GM12878 (cell line): Measurements from ENCODE around the gene SMO. TPM values are rescaled to one million over a fixed set of nuclear protein-coding genes. Genes with fewer than 3 reads are reported as not detected.

ENCODE experiments used
- ATAC-seq: fragments of 200-7000 bp; cut with Tn5 transposase; 3 replicates; pipeline ENCODE4 v1.9.1; 2020; ENCODE audit warnings: mild to moderate bottlenecking, moderate library complexity
- BruUV-seq: library from RNA; stranded (reverse); fragments of 400-500 nt; replicated peaks from 2 replicates; lab custom pipeline; 2021; lab: Mats Ljungman, UMichigan
- CTCF ChIA-PET: fragments of 300-600 bp; sonication (Branson Sonifier 250); formaldehyde crosslinking; extraction: SDS; loops from one replicate; lab custom pipeline; 2021; ENCODE audit warnings: inconsistent platforms; lab: Yijun Ruan, JAX
- POLR2A ChIA-PET: fragments of 350-600 bp; formaldehyde crosslinking; extraction: SDS; loops from one replicate; lab custom pipeline; 2021; ENCODE audit warnings: inconsistent platforms; lab: Charles Lee
- RAD21 ChIA-PET: fragments of 300-600 bp; sonication (Branson Sonifier 250); formaldehyde crosslinking; loops from one replicate; lab custom pipeline; 2023; ENCODE audit warnings: antibody characterized with exemption; ENCODE audit not compliant: unreplicated experiment; lab: Charles Lee
- SMC1A ChIA-PET: fragments of 300-600 bp; sonication (Branson Sonifier 250); formaldehyde crosslinking; loops from one replicate; lab custom pipeline; 2023; ENCODE audit not compliant: unreplicated experiment, uncharacterized antibody; lab: Charles Lee
- DNase-seq: peaks from one replicate; pipeline ENCODE4 v3.0.0-alpha.2; 2011; ENCODE audit warnings: low read depth, low spot score
- FAIRE-seq: peaks from 3 replicates; lab custom pipeline; 2011; peaks lifted over from hg19 to GRCh38; lab: Jason Lieb, UNC
- H2AFZ ChIP-seq: 2 replicates; pipeline ENCODE4 v1.6.0; 2011; ENCODE audit warnings: low read depth, low read length, control low read depth; ENCODE audit not compliant: control insufficient read depth
- H3K27ac ChIP-seq: 2 replicates; pipeline ENCODE4 v1.5.1; 2011; ENCODE audit warnings: control low read depth; ENCODE audit not compliant: control insufficient read depth, insufficient read depth
- H3K27me3 ChIP-seq, 2 experiments: replicated peaks in 1 of 2; 2 replicates each; pipeline versions ENCODE4 v1.6.0 to v1.6.1; 2011; ENCODE audit warnings: low read length in 1 of 2; ENCODE audit not compliant: control insufficient read depth in 2 of 2, insufficient read depth in 2 of 2
- H3K36me3 ChIP-seq, 2 experiments: 2 replicates each; pipeline ENCODE4 v1.5.1; 2011; ENCODE audit warnings: low read length in 1 of 2; ENCODE audit not compliant: control insufficient read depth in 2 of 2, insufficient read depth in 2 of 2
- H3K4me1 ChIP-seq: 2 replicates; pipeline ENCODE4 v1.6.1; 2011; ENCODE audit warnings: mild to moderate bottlenecking, low read length, moderate library complexity, mixed read lengths; ENCODE audit not compliant: control insufficient read depth, insufficient read depth
- H3K4me2 ChIP-seq: 2 replicates; pipeline ENCODE4 v1.6.0; 2011; ENCODE audit warnings: control low read depth; ENCODE audit not compliant: control insufficient read depth, insufficient read depth
- H3K4me3 ChIP-seq: fragments of 200-600 bp; sonication (generic); 2 replicates; pipeline ENCODE4 v1.5.1; 2016
- H3K79me2 ChIP-seq: 2 replicates; pipeline ENCODE4 v1.6.0; 2011; ENCODE audit warnings: low read length; ENCODE audit not compliant: control insufficient read depth, insufficient read depth
- H3K9ac ChIP-seq: 2 replicates; pipeline ENCODE4 v1.8.0; 2011; ENCODE audit warnings: low read length, control low read depth, mixed read lengths; ENCODE audit not compliant: control insufficient read depth, insufficient read depth
- H3K9me3 ChIP-seq: replicated peaks from 3 replicates; pipeline ENCODE4 v1.5.1; 2011; ENCODE audit warnings: mild to moderate bottlenecking, low read length; ENCODE audit not compliant: control insufficient read depth, insufficient read depth
- H4K20me1 ChIP-seq: 2 replicates; pipeline ENCODE4 v1.6.0; 2011; ENCODE audit not compliant: control insufficient read depth, insufficient read depth
- CTCF ChIP-seq, 3 experiments: IDR thresholded peaks in 2 of 3; conservative IDR thresholded peaks in 1 of 3; 2 replicates each; pipeline ENCODE4 v1.5.1; 2011; ENCODE audit warnings: low read depth in 3 of 3, low read length in 3 of 3, mild to moderate bottlenecking in 3 of 3, control low read depth in 2 of 3, moderate library complexity in 2 of 3, inconsistent platforms in 1 of 3, mixed read lengths in 1 of 3; ENCODE audit not compliant: control insufficient read depth in 2 of 3, insufficient read depth in 1 of 3; ENCODE audit errors: extremely low read depth in 1 of 3
- IKZF1 ChIP-seq: fragments of 450-650 bp; conservative IDR thresholded peaks from 2 replicates; pipeline ENCODE4 v1.6.1; 2017; ENCODE audit warnings: antibody characterized with exemption, mild to moderate bottlenecking
- IRF4 ChIP-seq: IDR thresholded peaks from 2 replicates; pipeline ENCODE4 v1.6.1; 2011; ENCODE audit warnings: low read depth, low read length
- KAT2A ChIP-seq: conservative IDR thresholded peaks from 2 replicates; pipeline ENCODE4 v1.6.1; 2011; ENCODE audit warnings: low read depth, low read length; ENCODE audit not compliant: control insufficient read depth
- NBN ChIP-seq: fragments of 450-650 bp; IDR thresholded peaks from 2 replicates; pipeline ENCODE4 v1.6.1; 2016
- NR2C1 ChIP-seq: fragments of 450-650 bp; IDR thresholded peaks from 2 replicates; pipeline ENCODE4 v1.6.1; 2017; ENCODE audit warnings: antibody characterized with exemption, mild to moderate bottlenecking, moderate library complexity
- RAD21 ChIP-seq: IDR thresholded peaks from 2 replicates; pipeline ENCODE4 v1.6.1; 2011; ENCODE audit warnings: mild to moderate bottlenecking, low read depth, low read length, moderate library complexity; ENCODE audit not compliant: insufficient read depth
- RB1 ChIP-seq: fragments of 450-650 bp; formaldehyde crosslinking; IDR thresholded peaks from 2 replicates; pipeline ENCODE4 v1.6.1; 2017; ENCODE audit warnings: mild to moderate bottlenecking, borderline replicate concordance
- RELA ChIP-seq: fragments of 450-650 bp; IDR thresholded peaks from 2 replicates; pipeline ENCODE4 v1.8.0; 2014; ENCODE audit warnings: borderline replicate concordance; ENCODE audit not compliant: partially characterized antibody
- REST ChIP-seq: IDR thresholded peaks from 2 replicates; pipeline ENCODE4 v1.6.1; 2012; ENCODE audit warnings: mild to moderate bottlenecking, low read depth, low read length
- SMARCA5 ChIP-seq: fragments of 450-650 bp; IDR thresholded peaks from 2 replicates; pipeline ENCODE4 v1.6.1; 2017; ENCODE audit warnings: mild to moderate bottlenecking
- SMC3 ChIP-seq: IDR thresholded peaks from 2 replicates; pipeline ENCODE4 v1.6.1; 2011; ENCODE audit warnings: low read length, improper control_type of control experiment, borderline replicate concordance
- STAT3 ChIP-seq: IDR thresholded peaks from 2 replicates; pipeline ENCODE4 v1.6.1; 2011; ENCODE audit warnings: low read depth, low read length, improper control_type of control experiment
- TBL1XR1 ChIP-seq: IDR thresholded peaks from 2 replicates; pipeline ENCODE4 v1.6.1; 2012; ENCODE audit warnings: low read depth, low read length, improper control_type of control experiment
- TCF12 ChIP-seq: IDR thresholded peaks from 2 replicates; pipeline ENCODE4 v1.6.1; 2011; ENCODE audit warnings: low read depth, mild to moderate bottlenecking, low read length
- YY1 ChIP-seq: IDR thresholded peaks from 2 replicates; pipeline ENCODE4 v1.6.1; 2011; ENCODE audit warnings: low read depth, mild to moderate bottlenecking, low read length
- whole genome bisulfite sequencing: methylation state at CpG from one replicate; pipeline ENCODE4 v1.1.6; 2016; ENCODE audit warnings: low lambda C conversion rate; ENCODE audit not compliant: insufficient replicate concordance, insufficient coverage; ENCODE audit errors: missing lambda C conversion rate; 5-methylcytosine and 5-hydroxymethylcytosine counted together
- in situ Hi-C: fragments of 300-500 bp; cut with MboI; formaldehyde crosslinking; loops from 9 replicates; pipeline ENCODE4 v1.14.3; 2018; ENCODE audit warnings: mixed read lengths
- intact Hi-C: fragments of 100-400 bp; cut with micrococcal nuclease; formaldehyde crosslinking; loops from one replicate; pipeline ENCODE4 v1.14.2; 2022; ENCODE audit not compliant: unreplicated experiment
- polyA plus RNA-seq, 11 experiments: library from polyadenylated mRNA; depleted of rRNA in 4 of 11; unstranded in 6 of 11; stranded (reverse) in 5 of 11; fragments of >200 nt; fragmentation: Nextera tagmentation in 4 of 11; fragmentation: Illumina TruSeq in 1 of 11; extraction: Ambion mirVana in 4 of 11; extraction: Trizol in 1 of 11; gene quantifications; 1 replicate in 1 of 11; 2 replicates in 10 of 11; pipeline versions ENCODE4 v1.2.1 to v1.2.3, GENCODE V29; 2011 to 2016; ENCODE audit warnings: inconsistent platforms in 2 of 11, missing spikeins in 2 of 11, low read depth in 1 of 11
- total RNA-seq, 4 experiments: library from RNA; depleted of rRNA in 3 of 4; stranded (reverse); fragments of >200 nt in 3 of 4; fragmentation: Illumina TruSeq in 1 of 4; extraction: Trizol in 1 of 4; gene quantifications; 2 replicates each; pipeline versions ENCODE4 v1.2.1 to v1.2.3, GENCODE V29; 2013 to 2021

The SMO gene
- total and polyA plus RNA-seq, 10 of the 15 experiments (the other 5 are each of a cell fraction or from before 2014, with no cell fraction given): 0.40 to 11.2 (median 2.6) TPM

GRCh38 chr7:129218514-129219062 is 30.2 kb downstream of the SMO start:
- Histone ChIP-seq H3K36me3 (no peaks in the 10 kb centered on the region), H2AFZ (no peak overlapping the region)

More at GRCh38 chr7:129218514-129219062, 30.2 kb downstream of the SMO start:
- H3K9me3 ChIP-seq: no peaks in the 10 kb centered on the region
- no peak for DNase-seq
- H3K27me3 ChIP-seq: no peaks in the 10 kb centered on the region
- H3K79me2 ChIP-seq: no peaks in the 10 kb centered on the region
- BruUV-seq: no TSS peak
- SMC1A ChIA-PET: interaction anchor here (0.5 to 7.1 kb wide), 29 partner anchors 9 to 606 kb away, joined by 3 to 109 read pairs (median 4); no protein-coding TSS in a partner anchor
- H3K9ac ChIP-seq: no peak overlapping the region
- POLR2A ChIA-PET: no interaction called here
- in situ Hi-C loops: no loop called here
- 11% methylated on average over 9 of the region's 9 CpGs for WGBS
- TF ChIP-seq IRF4 (peak; percentile 55; the same call in 1 of the 2 replicates), NR2C1 (no peak), SMARCA5 (peak; percentile 61; the same call in 1 of the 2 replicates), RB1 (0 out of 2 replicates have a peak, but pooled peaks have one; percentile 55), SMC3 (peak; percentile 94), TCF12 (0 out of 2 replicates have a peak, but pooled peaks have one; percentile 42), KAT2A (no peak), RELA (peak; percentile 54), CTCF (IDR thresholded peaks at IDR 0.05 in 2 of 3, conservative IDR thresholded peaks at IDR 0.05 in 1 of 3; ENCODE audit: control insufficient read depth in 2 of 3, extremely low read depth in 1 of 3, insufficient read depth in 1 of 3, low read depth in 3 of 3, low read length in 3 of 3) (peak; percentile 84 to 93 (median 84)), STAT3 (no peak), REST (peak; percentile 75), RAD21 (peak; percentile 94), YY1 (peak; percentile 77), NBN (no peak), IKZF1 (0 out of 2 replicates have a peak, but pooled peaks have one; percentile 39), TBL1XR1 (no peak)
- CTCF ChIA-PET: interaction anchor here (0.5 to 9.7 kb wide), 69 partner anchors 7 to 875 kb away, joined by 3 to 185 read pairs (median 5); partner anchors contain the start of genes RBM28 and STRIP2
- peak; percentile 96 for ATAC-seq
- H3K4me2 ChIP-seq: no peak overlapping the region
- FAIRE-seq: peak; percentile 91
- intact Hi-C loops: loop anchor here (1.0 to 10.0 kb wide), 5 partner anchors 53 to 254 kb away; no protein-coding TSS in a partner anchor
- RAD21 ChIA-PET: interaction anchor here (0.5 to 3.6 kb wide), 24 partner anchors 8 to 1254 kb away, joined by 3 to 68 read pairs (median 4); no protein-coding TSS in a partner anchor
- H4K20me1 ChIP-seq: no peaks in the 10 kb centered on the region
- H3K27ac ChIP-seq: no peak overlapping the region
- H3K4me1 ChIP-seq: no peaks in the 10 kb centered on the region
- H3K4me3 ChIP-seq: no peak overlapping the region
